Measurements from ENCODE around the gene TPI1. TPM values are rescaled to one million over a fixed set of nuclear protein-coding genes. Genes with fewer than 3 reads are reported as not detected.
"Not testable (repeated sequence)": the region's sequence is repeated elsewhere in the genome, so short reads cannot be mapped to it uniquely, and the experiment has no call there.

Gene TPI1
- polyA plus RNA-seq, 1 of the 3 experiments (the other 2 are of a cell fraction), result 1,175 TPM

GRCh38 chr12:6883683-6884082, 16.4 kb downstream of the TPI1 start (continued):
- no peak for TF ChIP-seq USF1 (IDR thresholded peaks at IDR 0.05; ENCODE audit: borderline replicate concordance, low read depth)

GRCh38 chr12:6884539-6884938, 17.2 kb downstream of the TPI1 start:
- peaks cover 3% of the 10 kb centered on the region for H3F3A ChIP-seq (replicated peaks; ENCODE audit: insufficient read depth)
- DNase-seq, result no peak
- H4K20me1 ChIP-seq (ENCODE audit: insufficient read depth), result no peaks in the 10 kb centered on the region
- H3K9ac ChIP-seq, result no peak overlapping the region
- H3K27me3 ChIP-seq (ENCODE audit: insufficient read depth), result no peaks in the 10 kb centered on the region
- H3K9me2 ChIP-seq, result no peaks in the 10 kb centered on the region
- H2AFZ ChIP-seq (ENCODE audit: low read depth), result no peak overlapping the region
- 81% methylated on average over 22 of the region's 22 CpGs for WGBS (ENCODE audit: low lambda C conversion rate)
- no peaks in the 10 kb centered on the region for H3K4me1 ChIP-seq (ENCODE audit: control insufficient read depth in 1 of 2, insufficient read depth in 2 of 2, low read depth in 1 of 2, low read length in 1 of 2)
- H3K79me2 ChIP-seq (ENCODE audit: insufficient read depth), result no peaks in the 10 kb centered on the region
- no peak overlapping the region for H3K4me2 ChIP-seq
- TF ChIP-seq NRF1 (IDR thresholded peaks at IDR 0.05; ENCODE audit: low read depth, low read length) (no peak), RXRA (IDR thresholded peaks at IDR 0.05; ENCODE audit: borderline replicate concordance, low read depth) (no peak)
- ChIA-PET CTCF (interaction anchor here (1.1 to 5.2 kb wide), 5 partner anchors 12 to 58 kb away, joined by 3 to 56 read pairs (median 3); partner anchors contain the start of gene SPSB2), POLR2A (interaction anchor here (0.6 to 1.7 kb wide), 4 partner anchors 11 to 59 kb away, joined by 3 to 7 read pairs (median 4); partner anchors contain the start of genes RNU7-1 and SPSB2)
- H3K4me3 ChIP-seq (ENCODE audit: low read depth in 2 of 2, low read length in 1 of 2), result no peak overlapping the region
- H3K9me3 ChIP-seq, result no peaks in the 10 kb centered on the region
- peaks cover 4 to 5% of the 10 kb centered on the region in 2 experiments for H3K36me3 ChIP-seq (replicated peaks in 1 of 2; ENCODE audit: control insufficient read depth in 1 of 2, insufficient read depth in 2 of 2, low read length in 1 of 2)
- no peak overlapping the region for H3K27ac ChIP-seq (ENCODE audit: low read depth in 2 of 2, low read length in 1 of 2)

- POLR2A ChIA-PET; H3K36me3 ChIP-seq (replicated peaks in 1 of 2; ENCODE audit: control insufficient read depth in 1 of 2, insufficient read depth in 2 of 2, low read length in 1 of 2); DNase-seq; H3K27ac ChIP-seq (ENCODE audit: low read depth in 2 of 2, low read length in 1 of 2); H3K9me3 ChIP-seq; H4K20me1 ChIP-seq (ENCODE audit: insufficient read depth); H3K9me2 ChIP-seq; H3K4me3 ChIP-seq (ENCODE audit: low read depth in 2 of 2, low read length in 1 of 2); H2AFZ ChIP-seq (ENCODE audit: low read depth); H3K79me2 ChIP-seq (ENCODE audit: insufficient read depth); H3K9ac ChIP-seq; H3K4me2 ChIP-seq; H3K4me1 ChIP-seq (ENCODE audit: control insufficient read depth in 1 of 2, insufficient read depth in 2 of 2, low read depth in 1 of 2, low read length in 1 of 2); H3K27me3 ChIP-seq (ENCODE audit: insufficient read depth): not testable (repeated sequence)
- CTCF ChIA-PET, result interaction anchor here (0.9 to 5.2 kb wide), 3 partner anchors 14 to 37 kb away, joined by 4 to 56 read pairs (median 4); partner anchors contain the start of gene SPSB2
- WGBS (ENCODE audit: low lambda C conversion rate), result 84% methylated on average over 10 of the region's 15 CpGs
- peaks cover 16% of the 10 kb centered on the region for H3F3A ChIP-seq (replicated peaks; ENCODE audit: insufficient read depth)
Measured at GRCh38 chr12:6886206-6886999, 19.1 kb downstream of the TPI1 start.

GRCh38 chr12:6887460-6887859, 20.1 kb downstream of the TPI1 start:
- WGBS (ENCODE audit: low lambda C conversion rate), result 92% methylated on average over 8 of the region's 8 CpGs
- Histone ChIP-seq H4K20me1 (ENCODE audit: insufficient read depth) (no peaks in the 10 kb centered on the region), H3F3A (replicated peaks; ENCODE audit: insufficient read depth) (peaks cover 16% of the 10 kb centered on the region), H2AFZ (ENCODE audit: low read depth) (no peak overlapping the region), H3K27ac (ENCODE audit: low read depth in 2 of 2, low read length in 1 of 2) (no peak overlapping the region), H3K79me2 (ENCODE audit: insufficient read depth) (no peaks in the 10 kb centered on the region), H3K4me2 (no peak overlapping the region), H3K27me3 (ENCODE audit: insufficient read depth) (no peaks in the 10 kb centered on the region), H3K4me3 (ENCODE audit: low read depth in 2 of 2, low read length in 1 of 2) (no peak overlapping the region), H3K4me1 (ENCODE audit: control insufficient read depth in 1 of 2, insufficient read depth in 2 of 2, low read depth in 1 of 2, low read length in 1 of 2) (peaks cover 6 to 9% of the 10 kb centered on the region in 2 experiments; a peak in 3 of 4 replicates), H3K9ac (no peak overlapping the region), H3K9me3 (no peaks in the 10 kb centered on the region), H3K36me3 (replicated peaks in 1 of 2; ENCODE audit: control insufficient read depth in 1 of 2, insufficient read depth in 2 of 2, low read length in 1 of 2) (peaks cover 4 to 5% of the 10 kb centered on the region in 2 experiments), H3K9me2 (no peaks in the 10 kb centered on the region)
- POLR2A ChIA-PET, result no interaction called here
- DNase-seq, result no peak
- CTCF ChIA-PET, result interaction anchor here (1.4 kb wide), 1 partner anchor 15 kb away, joined by 4 read pairs; the partner anchor contains the start of gene SPSB2
- TF ChIP-seq MEF2A (IDR thresholded peaks at IDR 0.05; ENCODE audit: borderline replicate concordance, low read depth), result no peak
- no peak for TF ChIP-seq IRF3 (IDR thresholded peaks at IDR 0.05; ENCODE audit: low read depth, low read length)
- no peak for TF ChIP-seq NRF1 (IDR thresholded peaks at IDR 0.05; ENCODE audit: low read depth, low read length)

Data from SK-N-SH (cell line).